Measurements from ENCODE around the gene ESPL1.

ESPL1 gene

DNA sequence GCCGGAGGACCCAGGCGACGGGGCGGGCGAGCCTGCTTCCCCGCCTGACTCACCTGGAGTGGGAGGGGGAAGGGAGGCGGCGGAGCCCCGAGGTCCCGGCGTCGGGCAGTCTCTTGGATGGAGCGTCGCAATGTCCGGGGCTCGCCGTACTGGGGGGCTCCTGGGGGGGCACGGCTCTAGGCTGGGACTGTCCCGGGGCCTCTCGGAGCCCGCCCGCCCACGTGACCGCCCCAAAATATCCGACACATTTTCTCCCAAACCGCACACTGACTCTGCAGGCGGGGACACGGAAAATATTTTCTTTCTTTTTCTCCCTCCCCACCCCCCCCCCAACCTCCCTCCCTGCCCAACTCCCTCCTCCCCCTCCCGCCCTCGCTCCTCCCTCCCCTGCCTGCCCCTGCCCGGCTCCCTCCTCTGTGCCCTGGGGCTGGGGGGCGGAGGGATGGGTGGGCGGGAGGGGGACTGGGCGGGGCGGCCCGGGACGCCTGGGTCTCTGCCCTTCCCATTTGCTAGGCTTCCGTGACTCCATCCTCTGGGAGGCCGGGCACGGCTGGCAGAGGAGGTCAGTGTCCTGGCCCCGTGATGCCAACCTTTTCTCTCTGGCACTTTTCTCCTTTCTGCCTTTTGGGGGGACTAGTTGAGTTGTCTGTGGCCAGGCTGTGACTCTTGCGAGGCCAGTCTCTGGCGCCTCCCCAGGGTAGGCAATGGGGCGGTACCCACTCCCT is 36.0 kb upstream of the ESPL1 start, which contains the start of gene RARG:
RARG (minus strand) TSS at position 289 of the 725 bp plus-strand sequence. CDS start 4,664 bp downstream, outside the sequence.
- peak; percentile 65 for DNase-seq

DNA sequence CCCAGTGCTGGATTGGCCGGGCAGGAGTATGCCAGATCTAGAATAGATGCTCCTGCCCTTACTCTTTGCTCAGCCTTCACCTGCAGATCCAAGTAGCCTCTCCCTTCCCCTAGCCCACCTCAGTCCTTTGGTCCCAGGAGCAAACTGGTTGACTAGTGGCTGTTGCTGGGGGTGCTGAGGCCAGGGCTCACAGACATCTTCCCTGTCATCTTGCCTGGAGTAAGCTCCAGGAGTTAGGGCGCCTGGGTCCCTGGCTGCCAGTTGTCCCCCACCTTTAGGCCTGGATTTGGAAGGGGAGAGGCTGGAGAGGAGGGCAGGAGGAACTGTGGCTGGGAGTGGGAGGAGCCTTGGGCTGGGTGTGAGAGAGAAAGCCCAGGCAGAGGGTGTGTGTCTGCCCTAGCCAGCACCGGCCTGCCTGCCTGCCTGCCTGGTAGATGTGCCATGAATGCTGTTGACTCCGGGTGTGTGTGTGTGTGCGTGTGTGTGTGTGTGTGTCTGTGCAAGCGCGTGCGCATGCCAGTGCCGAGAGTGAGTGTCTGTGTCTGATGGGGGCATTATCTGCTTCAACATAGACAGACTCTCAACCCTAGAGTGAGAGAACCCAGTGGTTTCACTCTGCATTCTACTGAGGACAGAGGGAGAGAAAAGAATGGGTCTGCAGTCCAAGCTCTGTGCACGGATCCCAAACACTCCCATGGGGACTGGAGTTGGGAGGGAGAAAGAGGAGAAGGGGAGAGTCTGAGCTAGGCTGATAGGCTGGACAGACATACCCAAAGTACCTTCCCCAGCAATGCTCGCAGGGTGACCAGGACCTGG is 35.2 kb upstream of the ESPL1 start:
- no peak for DNase-seq

DNA sequence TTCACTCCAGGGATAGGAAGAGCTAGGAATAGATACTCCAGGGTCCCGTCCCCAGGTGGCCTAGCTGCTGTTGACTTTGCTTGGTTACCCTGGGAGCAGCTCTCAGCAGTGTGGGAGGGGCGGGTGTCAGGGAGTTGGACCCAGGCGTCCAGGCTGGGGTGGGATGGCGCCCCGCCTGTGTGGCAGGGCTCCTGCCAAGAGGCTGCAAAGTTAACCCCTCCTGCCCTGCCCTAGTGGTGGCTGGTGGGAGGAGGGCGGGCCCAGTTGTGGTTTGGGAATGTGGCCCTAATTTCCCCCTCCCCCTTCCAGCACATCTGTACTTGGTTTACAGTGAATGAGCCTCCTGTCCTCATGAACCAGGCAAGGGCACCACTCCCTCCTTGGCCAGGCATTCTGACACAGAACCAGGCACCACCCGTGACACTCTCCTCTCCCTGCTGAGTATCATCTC is 34.4 kb upstream of the ESPL1 start:
- no peak for DNase-seq

DNA sequence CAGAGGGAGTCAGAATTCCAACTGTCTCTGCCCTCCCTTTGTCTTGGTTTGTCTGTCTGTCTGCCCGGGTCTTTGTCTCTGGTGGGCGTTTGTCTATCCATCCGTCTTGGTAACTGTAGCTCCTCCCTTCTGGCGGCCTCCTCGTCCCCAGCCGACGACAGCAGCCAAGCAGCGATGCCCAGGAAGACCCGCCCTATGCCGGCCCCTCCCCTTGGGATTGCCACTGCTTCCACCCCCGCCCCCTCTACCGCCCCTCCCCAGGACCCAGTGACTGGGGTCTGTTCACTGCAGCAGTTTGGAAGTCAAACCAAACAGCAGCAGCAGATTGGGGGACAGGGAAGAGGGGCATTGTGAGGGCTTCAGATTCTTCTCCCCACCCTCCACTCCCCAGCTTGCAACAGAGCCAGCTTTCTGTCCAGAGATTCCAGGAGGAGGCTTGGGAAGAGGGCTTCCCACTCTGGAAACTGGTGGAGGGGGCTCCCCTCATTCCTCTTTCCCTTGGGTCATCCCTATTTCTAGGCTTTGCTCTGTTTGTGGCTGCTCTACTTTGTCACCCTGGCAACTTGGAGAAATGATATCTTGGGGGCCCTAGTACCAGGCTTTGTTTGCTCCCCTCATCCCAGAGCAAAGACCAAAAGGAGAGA is 33.7 kb upstream of the ESPL1 start:
- no peak for DNase-seq

DNA sequence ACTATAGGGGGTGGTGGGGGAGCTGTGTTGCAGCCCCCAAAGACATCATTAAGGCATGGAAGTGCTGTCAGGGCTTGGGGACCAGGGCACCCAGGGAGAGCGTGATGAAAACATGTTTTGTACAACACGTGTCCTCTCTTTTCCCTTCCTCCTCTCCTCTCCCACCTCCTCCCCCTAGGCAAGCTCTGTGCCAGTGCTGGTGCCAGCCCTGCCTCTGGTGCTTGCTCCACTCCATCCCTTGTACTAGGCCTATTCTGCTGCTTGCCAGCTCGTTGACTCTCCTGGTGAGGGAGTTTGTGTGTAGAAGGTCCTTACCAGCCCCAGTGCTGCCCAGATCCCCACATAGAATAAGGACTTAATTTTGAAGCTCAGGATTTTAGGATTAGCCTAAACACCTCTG is 32.9 kb upstream of the ESPL1 start:
- no peak for DNase-seq

DNA sequence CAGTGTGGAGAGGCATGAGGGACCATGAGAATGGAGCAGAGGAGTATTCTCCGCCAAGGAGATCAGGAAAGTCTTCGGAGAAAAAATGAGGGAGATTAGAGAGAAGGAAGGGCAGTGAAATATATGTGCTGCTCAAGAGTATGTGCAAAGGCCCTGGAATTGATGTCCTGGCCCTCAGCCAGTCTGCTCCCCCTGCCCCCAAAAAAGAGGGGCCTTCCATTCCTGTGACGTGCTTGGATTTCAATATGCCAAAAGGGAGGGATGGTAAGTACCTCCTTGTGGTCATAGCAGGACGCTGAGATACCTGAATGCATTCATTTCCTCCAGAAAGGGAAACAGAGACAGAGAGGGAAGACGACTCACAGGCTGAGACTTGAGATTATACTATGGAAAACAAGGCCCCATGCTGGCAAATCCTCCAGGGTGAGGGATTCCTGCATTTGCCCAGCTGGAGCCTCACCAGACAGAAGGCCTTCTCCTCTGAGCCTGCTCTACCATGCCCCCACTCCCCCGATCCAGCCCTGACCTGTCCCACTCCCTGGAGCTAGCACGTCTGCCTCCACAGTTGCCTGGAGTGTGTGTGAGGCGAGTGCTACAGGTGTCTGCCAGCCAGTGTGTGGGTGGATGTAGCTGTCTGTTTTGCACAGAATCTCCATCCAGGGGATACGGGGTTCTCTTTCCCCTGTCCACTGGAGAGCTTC is 32.2 kb upstream of the ESPL1 start:
- no peak for DNase-seq

DNA sequence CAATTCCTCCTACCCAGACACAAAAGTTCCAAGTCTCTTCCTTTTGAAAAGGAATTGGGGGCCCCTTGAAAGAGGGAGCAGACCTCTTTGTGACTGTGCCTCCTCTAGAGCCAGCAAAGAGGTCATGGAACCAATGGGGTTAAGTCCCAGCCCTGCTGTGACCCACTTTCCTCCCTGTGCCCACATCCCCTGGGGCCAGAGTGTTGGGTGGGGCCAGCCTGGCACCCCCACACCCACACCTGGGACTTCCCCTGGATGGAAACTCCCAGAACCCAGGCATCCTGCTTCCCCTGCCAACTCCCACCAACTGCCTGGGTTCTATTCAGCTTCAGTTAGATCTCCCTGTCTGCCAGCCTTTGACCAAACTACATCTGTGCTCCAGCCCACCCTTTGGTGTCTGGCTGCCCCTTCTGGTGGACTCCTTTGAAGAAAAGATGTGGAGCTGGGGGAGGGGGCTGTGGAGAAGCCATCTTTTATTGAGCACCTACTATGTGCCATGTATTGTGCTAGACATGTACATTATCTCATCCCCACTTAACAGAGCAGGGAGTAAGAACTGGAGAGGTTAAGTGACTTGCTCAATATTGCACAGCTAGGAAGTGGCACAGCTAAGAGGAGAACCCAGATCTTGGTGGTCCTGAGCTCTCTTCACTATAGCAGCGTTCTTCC is 31.5 kb upstream of the ESPL1 start:
- no peak for DNase-seq

DNA sequence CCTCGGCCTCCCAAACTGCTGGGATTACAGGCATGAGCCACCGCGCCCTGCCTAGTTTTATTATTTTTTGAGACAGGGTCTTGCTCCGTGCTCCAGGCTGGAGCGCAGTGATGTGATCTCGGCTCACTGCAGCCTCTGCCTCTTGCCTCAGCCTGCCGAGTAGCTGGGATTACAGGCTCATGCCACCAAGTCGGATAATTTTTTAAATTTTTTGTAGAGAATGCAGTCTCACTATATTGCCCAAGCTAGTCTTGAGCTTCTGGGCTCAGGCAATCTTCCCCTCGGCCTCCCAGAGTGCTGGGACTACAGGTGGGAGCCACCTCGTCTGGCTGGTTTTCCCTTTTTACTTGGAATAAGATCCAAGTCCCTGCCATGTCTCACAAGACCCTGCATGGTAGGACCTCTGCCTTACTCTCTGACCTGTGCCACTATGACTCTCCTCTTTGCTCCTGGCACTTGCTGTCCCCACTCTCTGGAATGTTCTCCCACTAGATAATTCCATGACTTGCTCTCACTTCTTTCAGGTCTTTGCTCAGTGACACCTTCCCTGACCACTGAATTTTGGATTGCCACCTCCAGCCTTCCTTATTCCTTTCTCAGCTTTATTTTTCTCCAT is 28.3 kb upstream of the ESPL1 start:
- DNase-seq: no peak

DNA sequence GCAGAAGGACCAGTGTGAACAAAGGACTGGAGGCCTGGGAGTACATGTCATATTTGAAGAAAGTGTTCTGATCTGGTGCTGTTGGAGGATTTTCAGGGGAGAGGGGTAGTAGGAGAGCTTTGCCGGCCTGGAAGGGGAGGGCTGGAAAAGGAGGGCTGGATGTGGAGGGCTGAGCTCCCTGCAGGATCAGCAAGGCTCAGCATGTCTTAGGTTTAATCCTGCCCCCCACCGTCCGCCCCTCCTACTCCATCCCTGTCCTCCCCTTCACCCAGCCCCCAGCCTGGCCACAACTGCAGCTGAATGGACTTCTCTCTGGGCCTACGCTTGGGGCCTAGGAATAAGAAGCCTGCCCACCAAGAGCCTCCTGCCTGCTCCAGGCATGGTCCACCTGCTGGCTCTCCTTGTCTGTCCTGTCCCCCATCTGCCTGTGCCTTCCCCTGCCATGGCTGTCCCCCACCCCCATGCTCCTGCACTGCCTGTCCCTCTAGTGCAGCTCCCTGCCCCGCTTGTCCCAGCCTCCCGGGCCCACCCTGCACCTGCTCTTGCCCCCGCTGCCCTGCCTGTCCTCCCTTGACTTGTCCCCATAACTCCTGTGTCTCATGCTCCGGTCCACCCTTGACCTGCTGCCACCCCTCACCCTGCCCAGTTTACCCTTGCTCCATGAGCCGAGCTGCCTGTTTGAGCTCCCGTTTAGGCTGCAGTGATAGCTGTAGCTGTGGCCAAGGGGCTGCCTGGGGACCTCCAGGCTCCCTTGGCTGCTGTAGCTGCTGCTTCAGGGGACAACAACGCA is 26.3 kb upstream of the ESPL1 start:
- DNase-seq: no peak

DNA sequence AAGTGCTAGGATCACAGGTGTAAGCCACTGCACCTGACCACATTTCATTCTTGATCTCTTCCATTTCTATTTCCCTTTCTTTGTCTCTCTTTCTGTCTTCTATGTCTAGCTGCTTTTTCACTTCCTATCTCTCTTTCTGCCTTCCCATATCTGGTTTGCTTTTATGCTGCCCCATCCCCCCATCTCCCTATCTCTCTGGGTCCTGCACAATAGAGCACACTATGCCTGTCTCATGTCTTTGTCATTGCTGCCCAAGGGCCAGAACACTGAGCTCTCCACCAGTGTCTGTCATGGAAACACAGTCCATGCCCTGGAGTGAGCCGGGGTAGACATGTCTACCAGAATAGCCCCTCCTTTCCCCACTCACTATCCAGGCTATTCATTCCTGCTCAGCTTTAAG is 23.8 kb upstream of the ESPL1 start:
- DNase-seq: no peak

DNA sequence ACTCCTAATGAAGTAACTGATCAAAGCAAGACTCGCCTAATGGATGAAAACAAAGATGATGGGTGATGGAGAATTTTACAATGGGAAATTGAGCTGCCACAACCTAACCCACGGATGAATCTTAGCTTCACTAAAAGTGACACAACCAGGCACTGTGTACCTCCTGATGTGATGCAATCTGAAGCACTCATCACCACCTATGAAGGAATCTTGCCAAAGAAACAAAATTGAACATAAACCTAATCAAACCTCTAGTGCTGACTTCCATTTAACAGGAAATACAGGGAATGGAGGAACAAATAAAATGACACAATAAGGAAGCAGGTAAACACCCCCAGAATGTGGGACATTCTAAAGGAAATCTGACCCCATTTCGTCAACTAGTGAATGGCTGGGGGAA is 22.8 kb upstream of the ESPL1 start:
- no peak for DNase-seq

DNA sequence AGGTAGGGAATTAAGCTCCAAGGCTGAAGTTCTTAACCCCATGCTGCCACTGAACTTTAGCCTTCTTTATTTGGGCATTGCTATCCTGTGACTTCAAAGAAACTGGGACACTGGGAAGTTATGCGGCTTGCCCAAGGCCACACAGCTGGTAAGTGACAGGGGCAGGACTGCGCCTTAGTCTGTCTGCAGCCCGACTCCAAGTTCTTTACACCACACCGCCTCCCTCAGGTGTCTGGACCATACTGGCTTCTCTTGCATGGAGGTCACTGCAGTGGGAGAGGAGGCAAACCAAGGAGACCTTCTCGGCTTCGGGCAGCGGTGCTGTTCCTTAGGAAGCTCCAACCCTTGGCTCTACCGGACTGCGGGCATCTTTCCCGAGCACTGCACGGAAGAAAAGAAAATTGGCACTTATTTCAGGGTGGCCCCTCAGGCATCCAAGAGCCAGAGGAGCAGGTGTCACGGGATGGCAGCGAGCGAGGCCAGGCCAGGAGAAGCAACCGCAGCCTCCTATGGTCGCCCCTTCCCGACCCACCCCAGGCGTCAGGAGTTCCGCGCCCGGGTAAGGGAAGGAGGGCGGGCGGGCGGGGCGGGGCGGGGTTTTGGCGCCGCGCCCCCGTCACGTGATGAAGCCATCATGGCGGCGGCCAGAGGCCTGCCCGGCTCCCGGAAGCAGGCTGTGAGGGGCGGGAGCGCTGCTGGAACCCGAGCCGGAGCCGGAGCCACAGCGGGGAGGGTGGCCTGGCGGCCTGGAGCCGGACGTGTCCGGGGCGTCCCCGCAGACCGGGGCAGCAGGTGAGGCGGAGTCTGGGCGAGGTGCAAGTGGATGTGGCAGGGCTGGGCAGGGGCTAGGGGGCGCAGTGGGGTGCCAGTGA is 16.4 kb upstream of the ESPL1 start:
- peak; percentile 78 for DNase-seq

DNA sequence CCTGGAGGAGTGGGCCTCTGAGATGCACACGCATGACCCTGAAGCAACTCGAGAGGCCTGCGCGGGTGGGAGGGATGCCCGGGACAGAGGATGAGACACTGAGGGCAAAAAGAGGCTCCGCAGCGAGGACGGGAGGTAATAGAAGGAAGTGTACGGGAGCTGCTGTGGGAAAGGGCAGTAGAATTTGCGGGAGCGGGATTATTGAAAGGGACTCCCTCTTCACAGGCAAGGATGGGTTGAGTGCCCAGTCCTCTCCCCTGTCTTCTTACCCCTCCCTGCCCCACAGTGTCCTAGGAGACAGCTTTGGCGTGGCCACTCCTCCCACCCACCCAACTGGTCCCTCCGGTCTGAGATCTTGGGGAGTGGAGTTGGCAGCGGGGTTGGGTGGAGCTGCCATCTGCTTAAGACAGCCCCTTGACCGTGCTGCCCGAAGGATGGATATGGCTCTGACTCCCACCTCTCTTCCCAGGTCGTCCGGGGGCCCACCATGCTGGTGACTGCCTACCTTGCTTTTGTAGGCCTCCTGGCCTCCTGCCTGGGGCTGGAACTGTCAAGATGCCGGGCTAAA is 15.7 kb upstream of the ESPL1 start:
- no peak for DNase-seq

DNA sequence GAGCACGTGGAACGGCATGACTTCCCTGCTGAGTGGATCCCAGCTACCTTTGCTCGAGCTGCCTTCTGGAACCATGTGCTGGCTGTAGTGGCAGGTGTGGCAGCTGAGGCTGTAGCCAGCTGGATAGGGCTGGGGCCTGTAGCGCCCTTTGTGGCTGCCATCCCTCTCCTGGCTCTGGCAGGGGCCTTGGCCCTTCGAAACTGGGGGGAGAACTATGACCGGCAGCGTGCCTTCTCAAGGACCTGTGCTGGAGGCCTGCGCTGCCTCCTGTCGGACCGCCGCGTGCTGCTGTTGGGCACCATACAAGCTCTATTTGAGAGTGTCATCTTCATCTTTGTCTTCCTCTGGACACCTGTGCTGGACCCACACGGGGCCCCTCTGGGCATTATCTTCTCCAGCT is 14.8 kb upstream of the ESPL1 start:
- no peak for DNase-seq

DNA sequence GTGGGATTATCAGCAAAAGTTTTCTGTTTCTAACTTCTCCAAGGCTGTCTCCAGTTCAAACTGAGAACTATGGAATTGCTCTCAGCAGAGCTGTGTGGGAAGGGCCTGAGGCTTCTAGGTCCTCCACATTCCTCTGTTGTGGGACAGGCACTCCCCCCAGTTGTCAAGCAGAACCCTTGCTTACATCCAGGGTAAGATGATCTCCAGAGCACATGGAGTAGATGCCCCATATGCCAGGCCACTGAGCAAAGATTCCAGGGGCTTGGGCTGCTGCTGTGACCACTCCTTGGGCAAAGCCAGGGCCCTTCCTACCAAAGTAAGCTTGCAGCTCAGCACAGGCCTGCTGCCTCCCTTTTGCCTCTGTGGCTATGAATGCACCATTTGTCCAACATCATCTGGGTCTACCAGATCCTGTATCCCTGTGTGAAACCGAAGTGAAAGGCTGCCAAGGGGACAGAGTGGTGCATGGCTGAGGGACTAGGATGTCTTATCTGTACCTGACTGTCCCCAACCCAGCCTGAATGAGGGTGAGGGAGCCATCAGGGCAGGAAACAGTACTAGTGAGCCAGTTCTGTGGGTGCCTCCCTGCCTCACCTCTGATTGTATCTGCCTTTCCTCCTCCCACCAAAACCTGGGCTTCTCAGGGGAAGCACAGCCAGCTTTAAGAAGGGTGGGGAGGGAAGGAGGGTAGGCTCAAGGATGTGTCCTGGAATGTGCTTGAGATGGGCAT is 13.1 kb upstream of the ESPL1 start:
- DNase-seq: no peak

DNA sequence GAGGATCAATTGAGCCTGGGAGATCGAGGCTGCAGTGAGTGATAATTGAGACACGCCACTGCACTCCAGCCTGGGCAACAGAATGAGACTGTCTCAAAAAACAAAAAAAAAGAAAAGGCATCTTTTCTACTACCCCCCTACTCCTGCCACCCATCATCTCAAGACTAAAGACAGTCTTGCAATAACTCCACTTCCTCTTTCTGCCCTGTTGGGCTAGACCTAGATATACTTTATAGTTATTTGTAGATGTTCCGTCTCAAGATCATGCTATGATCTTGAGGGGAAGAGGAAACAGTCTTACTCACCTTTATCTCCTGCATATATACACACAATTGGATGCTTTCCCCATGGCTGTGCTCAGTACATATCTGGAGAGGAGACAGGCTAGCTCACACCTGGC is 12.1 kb upstream of the ESPL1 start:
- no peak for DNase-seq

DNA sequence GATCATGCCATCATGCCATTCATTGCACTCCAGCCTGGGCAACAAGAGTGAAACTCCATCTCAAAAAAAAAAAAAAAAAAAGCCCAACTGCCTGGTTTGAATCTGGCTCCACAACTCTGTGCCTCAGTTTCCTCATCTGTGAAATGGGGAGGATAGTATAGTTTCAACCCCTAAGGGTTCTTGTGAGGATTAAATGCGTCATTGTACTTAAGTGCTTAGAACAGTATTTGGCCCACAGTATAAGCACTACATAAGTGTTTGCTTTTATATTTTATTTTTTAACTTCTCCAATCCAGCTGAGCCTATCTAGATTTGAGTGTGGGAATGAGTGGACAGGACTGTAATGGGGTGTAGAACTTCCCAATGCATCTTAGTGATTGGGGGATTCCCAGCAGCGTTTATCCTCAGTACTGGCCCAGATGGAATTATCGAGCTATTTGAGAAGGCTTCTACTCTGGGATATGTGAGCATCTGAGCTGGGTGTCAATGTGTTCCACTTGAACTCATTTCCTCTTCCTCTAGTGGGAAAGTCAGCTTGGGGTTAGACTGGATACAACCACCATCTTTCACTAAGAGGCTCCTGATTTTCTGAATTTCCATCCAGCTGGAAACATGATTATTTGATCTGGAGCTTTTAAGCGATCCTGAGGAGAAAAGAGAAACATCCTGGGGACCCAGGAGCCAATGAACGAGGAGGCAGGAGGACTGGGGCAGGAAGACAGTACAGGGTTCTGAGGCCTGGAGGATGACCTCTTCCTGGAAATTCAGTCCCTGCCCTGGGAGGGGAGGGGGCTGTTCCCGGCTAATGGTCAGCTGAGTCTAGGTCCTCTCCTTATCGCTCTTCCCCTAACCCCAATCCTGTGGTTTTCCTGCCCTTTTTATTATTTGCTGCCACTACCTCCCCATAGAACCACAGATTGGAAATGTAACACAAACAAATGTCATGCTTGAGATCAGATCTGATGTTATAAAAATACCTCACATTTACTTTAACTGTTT is 9.3 kb upstream of the ESPL1 start:
- DNase-seq: no peak

DNA sequence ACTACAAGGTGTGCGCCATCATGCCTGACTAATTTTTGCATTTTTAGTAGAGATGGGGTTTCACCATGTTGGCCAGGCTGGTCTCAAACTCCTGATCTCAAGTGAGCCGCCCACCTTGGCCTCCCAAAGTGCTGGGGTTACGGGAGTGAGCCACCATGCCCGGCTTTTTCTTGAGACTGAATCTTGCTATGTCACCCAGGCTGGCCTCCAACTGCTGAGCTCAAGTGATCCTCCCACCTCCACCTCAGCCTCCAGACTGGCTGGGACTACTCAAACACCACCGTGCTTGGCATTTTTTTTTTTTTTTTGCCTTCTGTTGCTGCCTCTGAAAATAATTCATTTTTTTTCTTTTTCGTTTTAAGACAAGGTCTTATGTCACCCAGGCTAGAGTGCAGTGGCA is 8.2 kb upstream of the ESPL1 start:
- no peak for DNase-seq

Data from activated CD4-positive, CD25-positive, alpha-beta regulatory T cell treated with anti-CD3 and anti-CD28 coated beads, Interleukin-2, amount 50 U/mL, for 72 hours (primary cell).